AG09309 (cell line): ENCODE measurements around the gene PI16.

ENCODE experiments used
- DNase-seq: peaks from one replicate; pipeline ENCODE4 v3.0.0-alpha.2; 2010; ENCODE audit warnings: low read depth
- H3K4me3 ChIP-seq: 2 replicates; pipeline ENCODE4 v1.5.1; 2011; ENCODE audit warnings: mild to moderate bottlenecking, low read depth, low read length, moderate library complexity; ENCODE audit not compliant: control insufficient read depth
- TF ChIP-seq, protein P1 (sequence below): IDR thresholded peaks from 2 replicates; pipeline ENCODE4 v1.5.1; 2011; ENCODE audit warnings: mild to moderate bottlenecking, low read depth, low read length, inconsistent platforms; ENCODE audit not compliant: insufficient read depth, control insufficient read depth; ENCODE audit errors: missing control alignments

Gene PI16

GRCh38 chr6:36961441-36962435 is 7.2 kb downstream of the PI16 start:
- TF ChIP-seq, protein P1, sequence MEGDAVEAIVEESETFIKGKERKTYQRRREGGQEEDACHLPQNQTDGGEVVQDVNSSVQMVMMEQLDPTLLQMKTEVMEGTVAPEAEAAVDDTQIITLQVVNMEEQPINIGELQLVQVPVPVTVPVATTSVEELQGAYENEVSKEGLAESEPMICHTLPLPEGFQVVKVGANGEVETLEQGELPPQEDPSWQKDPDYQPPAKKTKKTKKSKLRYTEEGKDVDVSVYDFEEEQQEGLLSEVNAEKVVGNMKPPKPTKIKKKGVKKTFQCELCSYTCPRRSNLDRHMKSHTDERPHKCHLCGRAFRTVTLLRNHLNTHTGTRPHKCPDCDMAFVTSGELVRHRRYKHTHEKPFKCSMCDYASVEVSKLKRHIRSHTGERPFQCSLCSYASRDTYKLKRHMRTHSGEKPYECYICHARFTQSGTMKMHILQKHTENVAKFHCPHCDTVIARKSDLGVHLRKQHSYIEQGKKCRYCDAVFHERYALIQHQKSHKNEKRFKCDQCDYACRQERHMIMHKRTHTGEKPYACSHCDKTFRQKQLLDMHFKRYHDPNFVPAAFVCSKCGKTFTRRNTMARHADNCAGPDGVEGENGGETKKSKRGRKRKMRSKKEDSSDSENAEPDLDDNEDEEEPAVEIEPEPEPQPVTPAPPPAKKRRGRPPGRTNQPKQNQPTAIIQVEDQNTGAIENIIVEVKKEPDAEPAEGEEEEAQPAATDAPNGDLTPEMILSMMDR: no peak
- no peak for DNase-seq
- no peak overlapping the region for H3K4me3 ChIP-seq

GRCh38 chr6:36962874-36963273 is 8.3 kb downstream of the PI16 start:
- TF ChIP-seq, protein P1: no peak
- no peak for DNase-seq
- H3K4me3 ChIP-seq: no peak overlapping the region

GRCh38 chr6:36963451-36964290 is 9.1 kb downstream of the PI16 start:
- TF ChIP-seq, protein P1: no peak

GRCh38 chr6:36964349-36964748 is 9.8 kb downstream of the PI16 start:
- TF ChIP-seq, protein P1: no peak
- DNase-seq: no peak
- no peak overlapping the region for H3K4me3 ChIP-seq

More at GRCh38 chr6:36963451-36964290, 9.1 kb downstream of the PI16 start:
- DNase-seq: no peak
- no peak overlapping the region for H3K4me3 ChIP-seq

- no peak for DNase-seq
- TF ChIP-seq, protein P1: no peak
Observed at GRCh38 chr6:36964908-36965307, 10.4 kb downstream of the PI16 start.

GRCh38 chr6:36967301-36967700 is 12.8 kb downstream of the PI16 start:
- TF ChIP-seq, protein P1: no peak
- no peak for DNase-seq
- H3K4me3 ChIP-seq: no peak overlapping the region

More at GRCh38 chr6:36964908-36965307, 10.4 kb downstream of the PI16 start:
- no peak overlapping the region for H3K4me3 ChIP-seq
